Lower lobe of right lung (tissue), 2 donors: ENCODE results near the gene CTNND2. TPM values are rescaled to one million over a fixed set of nuclear protein-coding genes. Genes with fewer than 3 reads are reported as not detected.

Source experiments
- ATAC-seq, 2 donors: fragments of 200-7000 bp; cut with Tn5 transposase; one replicate each; pipeline ENCODE4 v1.9.1; 2020 to 2022; ENCODE audit warnings: mild to moderate bottlenecking in 2 of 2, moderate library complexity in 2 of 2
- DNase-seq: peaks from one replicate; pipeline ENCODE4 v3.0.0-alpha.2; 2020
- H3K27ac ChIP-seq: fragments of 200-600 bp; one replicate; pipeline ENCODE4 v1.8.0; 2022
- H3K27me3 ChIP-seq: fragments of 200-600 bp; one replicate; pipeline ENCODE4 v1.8.0; 2022; ENCODE audit warnings: low read depth
- H3K36me3 ChIP-seq: fragments of 200-600 bp; one replicate; pipeline ENCODE4 v1.8.0; 2022; ENCODE audit warnings: mild to moderate bottlenecking
- H3K4me1 ChIP-seq: fragments of 200-600 bp; one replicate; pipeline ENCODE4 v1.8.0; 2022
- H3K4me3 ChIP-seq: fragments of 200-600 bp; one replicate; pipeline ENCODE4 v1.8.0; 2022; ENCODE audit warnings: mild to moderate bottlenecking
- H3K9me3 ChIP-seq: fragments of 200-600 bp; one replicate; pipeline ENCODE4 v1.8.0; 2022
- CTCF ChIP-seq: fragments of 200-600 bp; IDR thresholded peaks from one replicate; pipeline ENCODE4 v1.8.0; 2022; ENCODE audit warnings: antibody characterized with exemption, mild to moderate bottlenecking
- intact Hi-C: fragments of 100-400 bp; cut with DNase I; formaldehyde crosslinking; loops from one replicate; pipeline ENCODE4 v1.11.0; 2022
- total RNA-seq: library from RNA; stranded (reverse); fragmentation: NEBNext Ultra II Directional; extraction: Animal tissue kit (Norgen Biotek cat#: 25700); gene quantifications from one replicate; pipeline ENCODE4 v1.2.1, GENCODE V29; 2021
- donor health status: DM: no; HTN: yes; CAD: no; lungs with severe emphysema.

Gene CTNND2
- total RNA-seq, 1 donor from 2014 or later = 6.0 TPM

GRCh38 chr5:11164531-11165294 is 739.5 kb downstream of the CTNND2 start:
- Histone ChIP-seq H3K36me3 (no peaks in the 10 kb centered on the region), H3K27ac (no peak overlapping the region), H3K9me3 (no peaks in the 10 kb centered on the region), H3K4me3 (no peak overlapping the region), H3K27me3 (no peaks in the 10 kb centered on the region), H3K4me1 (no peaks in the 10 kb centered on the region)
- intact Hi-C loops = no loop called here
- no peak for DNase-seq
- no peak for ATAC-seq
- no peak for TF ChIP-seq CTCF

GRCh38 chr5:11157132-11157531 is 747.1 kb downstream of the CTNND2 start:
- intact Hi-C loops = no loop called here
- no peaks in the 10 kb centered on the region for H3K9me3 ChIP-seq
- H3K27ac ChIP-seq = no peak overlapping the region
- no peak for DNase-seq
- H3K36me3 ChIP-seq = no peaks in the 10 kb centered on the region
- no peak for TF ChIP-seq CTCF
- no peak overlapping the region for H3K4me3 ChIP-seq
- H3K4me1 ChIP-seq = no peaks in the 10 kb centered on the region
- ATAC-seq = no peak
- H3K27me3 ChIP-seq = no peaks in the 10 kb centered on the region

GRCh38 chr5:11153670-11154382 is 750.4 kb downstream of the CTNND2 start:
- no peak for TF ChIP-seq CTCF
- H3K4me1 ChIP-seq = no peaks in the 10 kb centered on the region
- no peaks in the 10 kb centered on the region for H3K9me3 ChIP-seq
- no peaks in the 10 kb centered on the region for H3K36me3 ChIP-seq
- no peak for DNase-seq
- H3K4me3 ChIP-seq = no peak overlapping the region
- H3K27ac ChIP-seq = no peak overlapping the region
- H3K27me3 ChIP-seq = no peaks in the 10 kb centered on the region
- no peak for ATAC-seq
- intact Hi-C loops = no loop called here

- intact Hi-C loops = no loop called here
- TF ChIP-seq CTCF = no peak
Measured at GRCh38 chr5:11152368-11152767, 751.9 kb downstream of the CTNND2 start.

GRCh38 chr5:11150976-11151375 is 753.3 kb downstream of the CTNND2 start:
- Histone ChIP-seq H3K36me3 (no peaks in the 10 kb centered on the region), H3K4me3 (no peak overlapping the region), H3K27me3 (no peaks in the 10 kb centered on the region), H3K27ac (no peak overlapping the region), H3K4me1 (no peaks in the 10 kb centered on the region), H3K9me3 (no peaks in the 10 kb centered on the region)
- DNase-seq (no peak), ATAC-seq (no peak)
- TF ChIP-seq CTCF = no peak
- intact Hi-C loops = no loop called here

More at GRCh38 chr5:11152368-11152767, 751.9 kb downstream of the CTNND2 start:
- Histone ChIP-seq H3K4me3 (no peak overlapping the region), H3K4me1 (no peaks in the 10 kb centered on the region), H3K9me3 (no peaks in the 10 kb centered on the region), H3K27ac (no peak overlapping the region), H3K36me3 (no peaks in the 10 kb centered on the region), H3K27me3 (no peaks in the 10 kb centered on the region)
- ATAC-seq (no peak), DNase-seq (no peak)
